ENCODE measurements around the gene PLAGL1. TPM values are rescaled to one million over a fixed set of nuclear protein-coding genes. Genes with fewer than 3 reads are reported as not detected.

Gene PLAGL1
- total RNA-seq, 2 experiments from 2014 or later: 19.0 to 20.7 TPM

- ChIA-PET CTCF (interaction anchor here (1.4 to 2.1 kb wide), 2 partner anchors 16 to 382 kb away, joined by 6 read pairs; no protein-coding TSS in a partner anchor), POLR2A (interaction anchor here (1.0 kb wide), 1 partner anchor 12 kb away, joined by 3 read pairs; no protein-coding TSS in a partner anchor)
- H3K4me1 Mint-ChIP-seq (ENCODE audit: low read depth): no peaks in the 10 kb centered on the region
- TF ChIP-seq, protein P1, sequence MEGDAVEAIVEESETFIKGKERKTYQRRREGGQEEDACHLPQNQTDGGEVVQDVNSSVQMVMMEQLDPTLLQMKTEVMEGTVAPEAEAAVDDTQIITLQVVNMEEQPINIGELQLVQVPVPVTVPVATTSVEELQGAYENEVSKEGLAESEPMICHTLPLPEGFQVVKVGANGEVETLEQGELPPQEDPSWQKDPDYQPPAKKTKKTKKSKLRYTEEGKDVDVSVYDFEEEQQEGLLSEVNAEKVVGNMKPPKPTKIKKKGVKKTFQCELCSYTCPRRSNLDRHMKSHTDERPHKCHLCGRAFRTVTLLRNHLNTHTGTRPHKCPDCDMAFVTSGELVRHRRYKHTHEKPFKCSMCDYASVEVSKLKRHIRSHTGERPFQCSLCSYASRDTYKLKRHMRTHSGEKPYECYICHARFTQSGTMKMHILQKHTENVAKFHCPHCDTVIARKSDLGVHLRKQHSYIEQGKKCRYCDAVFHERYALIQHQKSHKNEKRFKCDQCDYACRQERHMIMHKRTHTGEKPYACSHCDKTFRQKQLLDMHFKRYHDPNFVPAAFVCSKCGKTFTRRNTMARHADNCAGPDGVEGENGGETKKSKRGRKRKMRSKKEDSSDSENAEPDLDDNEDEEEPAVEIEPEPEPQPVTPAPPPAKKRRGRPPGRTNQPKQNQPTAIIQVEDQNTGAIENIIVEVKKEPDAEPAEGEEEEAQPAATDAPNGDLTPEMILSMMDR (IDR thresholded peaks at IDR 0.05): no peak
- H3K9me3 Mint-ChIP-seq: no peaks in the 10 kb centered on the region
- no peak for ATAC-seq
- no peaks in the 10 kb centered on the region for H3K27me3 Mint-ChIP-seq
- intact Hi-C loops (cut with micrococcal nuclease): no loop called here
- no peak overlapping the region for H3K4me3 Mint-ChIP-seq
- DNase-seq: no peak
- no peak overlapping the region for H3K27ac Mint-ChIP-seq
- no peaks in the 10 kb centered on the region for H3K36me3 Mint-ChIP-seq (ENCODE audit: low read depth)
Observed at GRCh38 chr6:143957679-143958274, 50.3 kb downstream of the PLAGL1 start.

DNA sequence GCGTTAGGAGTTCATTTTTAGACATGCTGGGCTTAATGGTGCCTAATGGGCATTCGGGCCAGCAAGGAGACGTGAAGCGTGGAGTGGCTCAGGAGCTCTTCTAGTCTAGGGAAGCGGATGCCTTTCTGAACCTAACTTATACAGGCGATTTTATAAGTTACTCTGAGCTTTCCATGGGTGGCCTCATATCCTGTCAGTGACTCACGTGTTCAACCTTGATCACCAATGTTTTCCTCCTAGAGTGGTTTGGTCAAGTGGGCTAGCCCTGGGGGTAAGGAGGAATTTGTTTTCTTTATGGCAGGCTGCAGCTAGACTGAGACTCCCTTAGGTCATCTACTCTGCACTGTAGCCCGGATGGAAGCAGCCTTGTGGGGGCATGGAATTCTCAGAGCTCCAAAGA is 52.1 kb downstream of the PLAGL1 start:
- H3K36me3 Mint-ChIP-seq (ENCODE audit: low read depth): no peaks in the 10 kb centered on the region
- no peaks in the 10 kb centered on the region for H3K9me3 Mint-ChIP-seq
- H3K27ac Mint-ChIP-seq: no peak overlapping the region
- ChIA-PET CTCF (interaction anchor here (1.1 to 5.0 kb wide), 4 partner anchors 12 to 380 kb away, joined by 3 to 25 read pairs (median 4); no protein-coding TSS in a partner anchor), POLR2A (interaction anchor here (1.1 kb wide), 1 partner anchor 16 kb away, joined by 3 read pairs; no protein-coding TSS in a partner anchor)
- ATAC-seq (no peak), DNase-seq (no peak)
- TF ChIP-seq, protein P1 (IDR thresholded peaks at IDR 0.05): no peak
- H3K27me3 Mint-ChIP-seq: no peaks in the 10 kb centered on the region
- no peaks in the 10 kb centered on the region for H3K4me1 Mint-ChIP-seq (ENCODE audit: low read depth)
- H3K4me3 Mint-ChIP-seq: no peak overlapping the region
- intact Hi-C loops (cut with micrococcal nuclease): no loop called here

DNA sequence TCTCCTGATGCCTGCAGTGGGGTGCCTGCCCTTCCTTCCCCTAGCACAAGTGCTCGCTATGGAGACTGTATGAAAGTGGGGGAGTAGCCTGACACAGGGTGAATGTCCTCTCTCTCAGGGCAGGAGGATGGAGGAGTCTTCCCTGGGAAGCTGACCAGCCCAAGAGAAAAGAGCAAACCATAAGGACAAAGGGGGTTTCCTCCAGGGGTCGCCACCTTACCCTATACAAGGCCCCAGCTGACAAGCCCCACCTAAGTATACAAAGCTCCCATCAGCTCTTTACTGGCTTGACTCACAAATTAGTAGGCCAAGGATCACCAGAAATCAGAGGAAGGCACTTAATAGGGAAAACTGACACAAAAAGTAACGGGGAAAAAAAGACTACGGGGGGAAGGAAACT is 54.1 kb downstream of the PLAGL1 start:
- intact Hi-C loops (cut with micrococcal nuclease): no loop called here
- DNase-seq (no peak), ATAC-seq (no peak)
- Mint-ChIP-seq H3K36me3 (ENCODE audit: low read depth) (no peaks in the 10 kb centered on the region), H3K4me1 (ENCODE audit: low read depth) (no peaks in the 10 kb centered on the region), H3K9me3 (no peaks in the 10 kb centered on the region), H3K27ac (no peak overlapping the region), H3K27me3 (no peaks in the 10 kb centered on the region), H3K4me3 (no peak overlapping the region)
- TF ChIP-seq, protein P1 (IDR thresholded peaks at IDR 0.05): no peak
- POLR2A ChIA-PET: no interaction called here
- CTCF ChIA-PET: interaction anchor here (1.3 to 5.0 kb wide), 4 partner anchors 11 to 59 kb away, joined by 3 to 25 read pairs (median 14); no protein-coding TSS in a partner anchor

DNA sequence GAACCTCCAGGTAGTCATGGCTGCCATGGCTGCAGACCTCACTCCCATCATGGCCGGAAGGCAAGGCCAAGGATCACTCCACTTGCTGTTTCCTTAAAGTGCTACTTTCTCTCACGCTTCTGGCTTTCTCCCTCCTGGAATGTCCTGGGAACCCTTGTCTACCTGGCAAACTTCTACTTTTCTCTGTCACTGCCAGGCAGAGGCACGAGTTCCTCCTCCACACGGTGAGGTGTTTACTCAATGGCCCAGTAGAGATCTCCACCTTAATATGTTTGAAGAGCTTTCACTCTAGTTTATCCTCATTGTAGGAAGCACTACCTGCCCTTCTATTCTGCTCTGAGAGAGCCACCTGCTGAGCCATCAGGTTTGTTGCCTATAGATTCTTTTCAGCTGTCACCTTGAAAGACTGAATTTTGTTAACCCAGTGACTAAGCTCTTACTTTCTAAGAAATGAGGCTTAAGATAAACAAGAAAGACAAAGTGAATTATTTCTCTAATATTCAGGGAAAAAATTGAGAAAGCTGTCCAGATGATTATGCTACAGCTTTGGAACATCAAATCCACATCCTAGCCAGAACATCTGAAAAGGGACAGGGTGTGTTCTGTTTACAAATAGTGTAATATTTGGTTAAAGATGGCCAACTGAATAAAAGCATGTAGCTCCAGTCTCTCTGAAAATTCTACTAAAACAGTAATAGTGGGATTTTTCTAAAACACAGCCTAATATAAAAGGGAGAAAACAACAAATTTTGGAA is 54.9 kb downstream of the PLAGL1 start:
- H3K36me3 Mint-ChIP-seq (ENCODE audit: low read depth): no peaks in the 10 kb centered on the region
- no peak overlapping the region for H3K4me3 Mint-ChIP-seq
- no peak overlapping the region for H3K27ac Mint-ChIP-seq
- intact Hi-C loops (cut with micrococcal nuclease): no loop called here
- H3K4me1 Mint-ChIP-seq (ENCODE audit: low read depth): no peaks in the 10 kb centered on the region
- TF ChIP-seq, protein P1 (IDR thresholded peaks at IDR 0.05): no peak
- H3K9me3 Mint-ChIP-seq: no peaks in the 10 kb centered on the region
- no peak for ATAC-seq
- DNase-seq: no peak
- no peaks in the 10 kb centered on the region for H3K27me3 Mint-ChIP-seq
- CTCF ChIA-PET: interaction anchor here (1.3 to 5.0 kb wide), 4 partner anchors 10 to 60 kb away, joined by 3 to 25 read pairs (median 14); no protein-coding TSS in a partner anchor
- POLR2A ChIA-PET: interaction anchor here (1.3 kb wide), 1 partner anchor 34 kb away, joined by 3 read pairs; no protein-coding TSS in a partner anchor

Measured in activated CD8-positive, alpha-beta T cell treated with anti-CD3 and anti-CD28 coated beads for 36 hours (primary cell).